CD4-positive, alpha-beta T cell (primary cell): ENCODE data around the gene GNPTAB. TPM values are rescaled to one million over a fixed set of nuclear protein-coding genes. Genes with fewer than 3 reads are reported as not detected.

ENCODE experiments used
- ATAC-seq: fragments of 200-7000 bp; cut with Tn5 transposase; one replicate; pipeline ENCODE4 v1.10.0; 2022; ENCODE audit warnings: mild to moderate bottlenecking; ENCODE audit not compliant: poor library complexity
- CTCF ChIA-PET: fragments of 350-600 bp; sonication (Branson Sonifier 250); formaldehyde crosslinking; loops from one replicate; lab custom pipeline; 2021; ENCODE audit warnings: antibody characterized with exemption, inconsistent platforms; lab: Charles Lee
- POLR2A ChIA-PET: fragments of 350-600 bp; sonication (Branson Sonifier 250); formaldehyde crosslinking; loops from one replicate; lab custom pipeline; 2021; ENCODE audit warnings: antibody characterized with exemption, inconsistent platforms; lab: Charles Lee
- DNase-seq, 14 experiments: peaks; one replicate each; pipeline ENCODE4 v3.0.0-alpha.2; 2013 to 2020; ENCODE audit warnings: mixed read lengths in 2 of 14
- H3K27ac ChIP-seq, 2 donors: one replicate each; pipeline versions ENCODE4 v1.5.1 to v1.7.0; 2013; ENCODE audit warnings: low read length in 2 of 2, low read depth in 1 of 2, mild to moderate bottlenecking in 1 of 2
- H3K27me3 ChIP-seq, 2 experiments: 1 replicate in 1 of 2; 2 replicates in 1 of 2; pipeline versions ENCODE4 v1.6.1 to v1.7.0; 2013; ENCODE audit warnings: low read length in 2 of 2, control low read depth in 1 of 2, mild to moderate bottlenecking in 1 of 2, moderate library complexity in 1 of 2; ENCODE audit not compliant: insufficient read depth in 2 of 2, control insufficient read depth in 1 of 2
- H3K36me3 ChIP-seq: one replicate; pipeline ENCODE4 v1.6.1; 2013; ENCODE audit warnings: low read length, control low read depth; ENCODE audit not compliant: insufficient read depth
- H3K4me1 ChIP-seq: one replicate; pipeline ENCODE4 v1.6.1; 2013; ENCODE audit warnings: low read length, control low read depth; ENCODE audit not compliant: insufficient read depth
- H3K4me3 ChIP-seq: one replicate; pipeline ENCODE4 v1.5.1; 2013; ENCODE audit warnings: mild to moderate bottlenecking, low read length, moderate library complexity
- H3K9me3 ChIP-seq, 2 experiments: 1 replicate in 1 of 2; 2 replicates in 1 of 2; pipeline versions ENCODE4 v1.6.1 to v1.7.0; 2013; ENCODE audit warnings: low read length in 2 of 2, mild to moderate bottlenecking in 2 of 2, control low read depth in 1 of 2, moderate library complexity in 1 of 2; ENCODE audit not compliant: control insufficient read depth in 1 of 2, insufficient read depth in 1 of 2
- H3K27ac Mint-ChIP-seq: one replicate; pipeline ENCODE4 v1.8.0; 2020; ENCODE audit warnings: mixed read lengths
- H3K27me3 Mint-ChIP-seq: one replicate; pipeline ENCODE4 v1.8.0; 2021; ENCODE audit warnings: mixed read lengths
- H3K36me3 Mint-ChIP-seq: one replicate; pipeline ENCODE4 v1.8.0; 2021; ENCODE audit warnings: low read depth, mixed read lengths
- H3K4me1 Mint-ChIP-seq: one replicate; pipeline ENCODE4 v1.8.0; 2021; ENCODE audit warnings: low read depth, mixed read lengths
- H3K4me3 Mint-ChIP-seq: one replicate; pipeline ENCODE4 v1.8.0; 2020; ENCODE audit warnings: mild to moderate bottlenecking, mixed read lengths
- H3K9me3 Mint-ChIP-seq: one replicate; pipeline ENCODE4 v1.8.0; 2020; ENCODE audit warnings: mixed read lengths
- CTCF ChIP-seq: fragments of 200-600 bp; IDR thresholded peaks from one replicate; pipeline ENCODE4 v1.8.0; 2022; ENCODE audit warnings: antibody characterized with exemption, mild to moderate bottlenecking
- intact Hi-C, 2 experiments: fragments of 100-400 bp; cut with DNase I in 1 of 2; cut with micrococcal nuclease in 1 of 2; formaldehyde crosslinking; loops; one replicate each; pipeline versions ENCODE4 v1.15.1 to v1.9.0; 2023 to 2025; cut with DNase I, micrococcal nuclease
- total RNA-seq, 174 experiments: library from RNA in 2 of 174; stranded (reverse) in 2 of 174; gene quantifications; one replicate each; pipeline ENCODE4 v1.2.3 and lab custom pipeline; 2021 to 2026

GNPTAB gene
- total RNA-seq, 2 experiments from 2014 or later, result 38.2 to 43.8 TPM

DNA sequence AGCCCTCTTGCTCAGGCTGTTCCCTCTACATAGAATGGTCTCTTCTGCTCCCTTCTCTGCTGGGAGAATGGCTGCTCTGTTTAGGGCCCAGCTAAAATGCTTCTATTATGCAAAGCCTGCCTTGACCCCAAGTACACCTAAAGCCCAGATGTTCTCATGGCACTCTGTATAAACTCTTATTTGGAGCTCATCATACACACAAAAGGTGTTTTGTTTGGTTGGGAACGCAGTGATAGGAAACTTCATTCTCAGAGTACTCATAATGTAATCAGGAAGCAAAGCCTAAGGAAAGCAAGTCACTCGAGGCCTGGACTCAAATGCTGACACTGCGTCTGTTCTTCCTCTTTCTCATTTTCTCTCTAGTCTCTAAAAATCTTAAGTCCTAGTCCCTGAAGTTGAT, 53.3 kb downstream of the GNPTAB start:
- no peak for TF ChIP-seq CTCF
- no peaks in the 10 kb centered on the region for H3K27me3 ChIP-seq
- POLR2A ChIA-PET, result interaction anchor here (2.2 kb wide), 1 partner anchor 53 kb away, joined by 9 read pairs; the partner anchor contains the start of gene GNPTAB
- intact Hi-C loops, result loop anchor here in 1 of 2 experiments (10.0 kb wide), 2 partner anchors 287 to 337 kb away; partner anchors contain the start of gene WASHC3
- CTCF ChIA-PET, result interaction anchor here (1.0 to 2.7 kb wide), 4 partner anchors 50 to 62 kb away, joined by 3 to 9 read pairs (median 4); partner anchors contain the start of gene GNPTAB
- ATAC-seq, result no peak
- no peaks in the 10 kb centered on the region for H3K4me1 ChIP-seq
- H3K36me3 ChIP-seq, result peaks cover 19% of the 10 kb centered on the region
- no peaks in the 10 kb centered on the region for H3K9me3 ChIP-seq
- no peak for DNase-seq
- peaks cover 5% of the 10 kb centered on the region for H3K4me1 Mint-ChIP-seq
- no peaks in the 10 kb centered on the region for H3K9me3 Mint-ChIP-seq
- H3K4me3 ChIP-seq, result no peak overlapping the region
- no peak overlapping the region for H3K4me3 Mint-ChIP-seq
- H3K27ac ChIP-seq, result no peak overlapping the region
- H3K27ac Mint-ChIP-seq, result peak overlapping the region; percentile 25
- no peaks in the 10 kb centered on the region for H3K27me3 Mint-ChIP-seq
- H3K36me3 Mint-ChIP-seq, result peaks cover 61% of the 10 kb centered on the region

DNA sequence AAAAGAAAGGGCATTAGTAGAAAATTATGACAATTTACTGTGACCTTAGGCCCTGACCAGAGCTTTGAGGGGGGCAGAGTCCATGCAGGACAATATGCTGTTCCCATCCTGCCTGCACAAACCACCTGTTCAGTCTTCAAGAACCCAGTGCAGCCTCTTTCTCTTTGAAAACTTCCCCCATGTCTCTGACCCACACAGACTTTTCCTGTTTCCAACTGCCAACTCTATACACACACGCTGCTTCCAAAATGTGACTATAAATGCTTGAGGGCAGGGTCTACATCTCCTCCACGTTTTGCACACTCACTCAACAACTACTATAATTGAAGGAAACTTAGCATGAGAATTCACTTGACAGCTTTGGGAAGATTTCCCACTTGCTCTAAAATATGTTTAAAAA, 54.9 kb downstream of the GNPTAB start:
- H3K9me3 ChIP-seq, result no peaks in the 10 kb centered on the region
- Mint-ChIP-seq H3K9me3 (no peaks in the 10 kb centered on the region), H3K4me3 (no peak overlapping the region), H3K36me3 (peaks cover 59% of the 10 kb centered on the region), H3K27ac (no peak overlapping the region), H3K27me3 (no peaks in the 10 kb centered on the region), H3K4me1 (peaks cover 5% of the 10 kb centered on the region)
- POLR2A ChIA-PET, result interaction anchor here (1.0 to 2.2 kb wide), 2 partner anchors 16 to 54 kb away, joined by 3 to 9 read pairs; partner anchors contain the start of gene GNPTAB
- intact Hi-C loops, result loop anchor here in 1 of 2 experiments (2.0 to 10.0 kb wide), 3 partner anchors 55 to 339 kb away; partner anchors contain the start of genes GNPTAB and WASHC3
- no peak overlapping the region for H3K4me3 ChIP-seq
- no peaks in the 10 kb centered on the region for H3K4me1 ChIP-seq
- H3K27ac ChIP-seq, result no peak overlapping the region
- CTCF ChIA-PET, result interaction anchor here (0.5 to 2.7 kb wide), 3 partner anchors 55 to 64 kb away, joined by 3 to 9 read pairs (median 5); partner anchors contain the start of gene GNPTAB
- TF ChIP-seq CTCF, result no peak
- ATAC-seq (no peak), DNase-seq (no peak)
- no peaks in the 10 kb centered on the region for H3K27me3 ChIP-seq
- H3K36me3 ChIP-seq, result peaks cover 18% of the 10 kb centered on the region

GRCh38 chr12:101773650-101774162, 57.1 kb downstream of the GNPTAB start:
- intact Hi-C loops, result loop anchor here (1.0 to 10.0 kb wide), 5 partner anchors 57 to 361 kb away; partner anchors contain the start of genes GNPTAB (in 2 of the 2) and WASHC3 (in 1 of the 2)
- Mint-ChIP-seq H3K36me3 (peaks cover 62% of the 10 kb centered on the region), H3K4me3 (no peak overlapping the region), H3K27me3 (no peaks in the 10 kb centered on the region), H3K9me3 (no peaks in the 10 kb centered on the region), H3K27ac (no peak overlapping the region), H3K4me1 (peaks cover 5% of the 10 kb centered on the region)
- TF ChIP-seq CTCF, result peak; percentile 92
- ATAC-seq (peak; percentile 97), DNase-seq (peak; percentile 52 to 85 (median 60))
- ChIA-PET POLR2A (interaction anchor here (1.0 to 1.6 kb wide), 4 partner anchors 50 to 90 kb away, joined by 3 to 14 read pairs (median 6); partner anchors contain the start of gene GNPTAB), CTCF (interaction anchor here (0.7 to 2.6 kb wide), 11 partner anchors 12 to 104 kb away, joined by 3 to 73 read pairs (median 7); partner anchors contain the start of genes DRAM1 and GNPTAB)
- H3K4me1 ChIP-seq, result no peaks in the 10 kb centered on the region
- no peaks in the 10 kb centered on the region for H3K9me3 ChIP-seq
- H3K27ac ChIP-seq, result no peak overlapping the region
- no peaks in the 10 kb centered on the region for H3K27me3 ChIP-seq
- no peak overlapping the region for H3K4me3 ChIP-seq
- peaks cover 25% of the 10 kb centered on the region for H3K36me3 ChIP-seq
